SH-SY5Y (cell line): ENCODE measurements around the gene CPLX1.

Experiments
- GATA2 ChIP-seq: IDR thresholded peaks from 2 replicates; pipeline ENCODE4 v1.6.1; 2011; ENCODE audit warnings: mild to moderate bottlenecking, low read depth, low read length
- GATA3 ChIP-seq: IDR thresholded peaks from 2 replicates; pipeline ENCODE4 v1.6.1; 2011; ENCODE audit warnings: low read depth, mild to moderate bottlenecking, low read length, moderate library complexity

DNA sequence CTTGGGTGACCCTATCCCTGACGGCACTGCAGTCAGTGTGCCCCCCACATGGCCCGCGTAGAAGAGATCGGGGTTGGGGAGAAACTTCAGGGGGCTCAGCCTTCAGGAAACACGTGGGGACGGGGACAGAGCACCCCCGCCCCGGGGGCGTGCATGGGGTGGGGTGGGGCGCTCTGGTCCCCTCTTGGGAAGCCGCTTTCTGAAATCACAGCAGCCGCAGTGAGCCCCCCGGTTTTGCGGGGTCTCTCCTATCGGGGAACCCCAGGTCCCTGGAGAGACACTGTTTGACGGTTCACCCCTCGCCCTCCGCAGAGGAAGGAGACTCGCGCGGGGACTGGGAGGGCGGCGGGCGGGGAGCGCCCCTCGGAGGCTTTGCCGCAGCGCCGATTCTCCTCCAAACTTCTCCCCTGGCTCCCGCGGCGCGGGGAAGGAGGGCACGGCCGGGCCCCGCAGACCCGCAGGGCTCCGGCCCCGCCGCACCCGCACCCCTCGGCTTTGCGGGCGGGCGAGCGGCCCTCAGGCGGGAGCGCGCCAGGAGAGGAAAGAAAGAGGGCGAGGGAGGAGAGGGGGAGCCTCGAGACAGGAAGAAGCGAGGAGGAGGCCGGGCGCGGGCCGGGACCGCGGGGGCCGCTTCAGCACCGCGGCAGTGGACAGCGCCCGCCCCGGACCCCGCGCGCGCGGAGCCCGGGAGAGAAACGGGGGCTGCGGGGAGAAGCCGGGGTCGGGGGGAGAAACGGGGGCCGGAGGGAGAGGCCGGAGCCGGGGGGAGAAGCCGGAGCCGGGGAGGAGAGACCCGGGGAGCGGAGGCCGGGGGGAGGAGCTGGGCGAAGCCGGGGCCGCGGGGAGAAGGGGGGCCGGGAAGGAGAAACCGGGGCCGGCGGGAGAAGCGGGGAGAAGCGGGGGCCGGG is 612 bp downstream of the CPLX1 start:
- no peak for TF ChIP-seq GATA2
- TF ChIP-seq GATA3: no peak
